CD14-positive monocyte (primary cell): ENCODE data around the gene DUSP1. TPM values are rescaled to one million over a fixed set of nuclear protein-coding genes. Genes with fewer than 3 reads are reported as not detected.
"Not testable (repeated sequence)": the region's sequence is repeated elsewhere in the genome, so short reads cannot be mapped to it uniquely, and the experiment has no call there.

Source experiments
- DNase-seq, 3 donors: peaks; one replicate each; pipeline ENCODE4 v3.0.0-alpha.2; 2011 to 2022
- H2AFZ ChIP-seq: 2 replicates; pipeline ENCODE4 v1.6.0; 2012; ENCODE audit warnings: mild to moderate bottlenecking, low read depth, low read length, inconsistent platforms; ENCODE audit not compliant: insufficient read depth, poor library complexity, severe bottlenecking
- H3K27ac ChIP-seq, 2 donors: 1 replicate in 1 of 2; 2 replicates in 1 of 2; pipeline ENCODE4 v1.5.1; 2012 to 2013; ENCODE audit warnings: low read length in 2 of 2, control low read depth in 1 of 2, inconsistent platforms in 1 of 2, low read depth in 1 of 2, mild to moderate bottlenecking in 1 of 2
- H3K27me3 ChIP-seq, 2 donors: one replicate each; pipeline versions ENCODE4 v1.6.0 to v1.6.1; 2011 to 2013; ENCODE audit warnings: low read length in 2 of 2; ENCODE audit not compliant: control insufficient read depth in 2 of 2, insufficient read depth in 2 of 2
- H3K36me3 ChIP-seq, 2 donors: replicated peaks in 1 of 2; 1 replicate in 1 of 2; 2 replicates in 1 of 2; pipeline versions ENCODE4 v1.5.1 to v1.6.1; 2012 to 2013; ENCODE audit warnings: low read length in 2 of 2, control low read depth in 1 of 2, inconsistent platforms in 1 of 2, mild to moderate bottlenecking in 1 of 2; ENCODE audit not compliant: insufficient read depth in 2 of 2, control insufficient read depth in 1 of 2
- H3K4me1 ChIP-seq, 2 donors: 1 replicate in 1 of 2; 2 replicates in 1 of 2; pipeline versions ENCODE4 v1.5.1 to v1.6.1; 2012 to 2013; ENCODE audit warnings: low read length in 2 of 2, control low read depth in 1 of 2, inconsistent platforms in 1 of 2, mild to moderate bottlenecking in 1 of 2, moderate library complexity in 1 of 2; ENCODE audit not compliant: insufficient read depth in 2 of 2, control insufficient read depth in 1 of 2
- H3K4me2 ChIP-seq: replicated peaks from 2 replicates; pipeline ENCODE3; 2012; ENCODE audit warnings: low read length, moderate library complexity, mild to moderate bottlenecking; ENCODE audit not compliant: poor library complexity, severe bottlenecking; ENCODE audit errors: extremely low read depth
- H3K4me3 ChIP-seq, 3 experiments: fragments of 200-600 bp in 1 of 3; sonication (generic) in 1 of 3; replicated peaks in 1 of 3; 1 replicate in 2 of 3; 2 replicates in 1 of 3; pipeline ENCODE4 v1.5.1; 2011 to 2013; ENCODE audit warnings: low read length in 3 of 3, mild to moderate bottlenecking in 3 of 3, control low read depth in 2 of 3, low read depth in 2 of 3, inconsistent platforms in 1 of 3, moderate library complexity in 1 of 3
- H3K79me2 ChIP-seq: 2 replicates; pipeline ENCODE4 v1.6.0; 2012; ENCODE audit warnings: mild to moderate bottlenecking, control low read depth, inconsistent platforms, low read length, moderate library complexity; ENCODE audit not compliant: insufficient read depth
- H3K9ac ChIP-seq: 2 replicates; pipeline ENCODE4 v1.6.0; 2017; ENCODE audit warnings: low read length, mild to moderate bottlenecking; ENCODE audit not compliant: insufficient read depth, poor library complexity, severe bottlenecking
- H3K9me3 ChIP-seq, 2 donors: replicated peaks in 1 of 2; 1 replicate in 1 of 2; 2 replicates in 1 of 2; pipeline versions ENCODE4 v1.5.1 to v1.6.1; 2012 to 2013; ENCODE audit warnings: low read length in 2 of 2, control low read depth in 1 of 2; ENCODE audit not compliant: control insufficient read depth in 1 of 2, insufficient read depth in 1 of 2
- H4K20me1 ChIP-seq: 2 replicates; pipeline ENCODE4 v1.6.0; 2012; ENCODE audit warnings: mild to moderate bottlenecking, low read length, control low read depth, moderate library complexity; ENCODE audit not compliant: insufficient read depth
- H3K27ac Mint-ChIP-seq, 7 donors: one replicate each; pipeline ENCODE4 v1.8.0; 2020; ENCODE audit warnings: mild to moderate bottlenecking in 7 of 7, mixed read lengths in 7 of 7, moderate library complexity in 6 of 7, inconsistent platforms in 2 of 7
- H3K27me3 Mint-ChIP-seq, 3 donors: one replicate each; pipeline ENCODE4 v1.8.0; 2021 to 2022; ENCODE audit warnings: low read depth in 3 of 3, mild to moderate bottlenecking in 3 of 3, mixed read lengths in 3 of 3, moderate library complexity in 3 of 3, inconsistent platforms in 1 of 3
- H3K36me3 Mint-ChIP-seq, 2 donors: one replicate each; pipeline ENCODE4 v1.8.0; 2020; ENCODE audit warnings: mixed read lengths in 2 of 2, inconsistent platforms in 1 of 2, mild to moderate bottlenecking in 1 of 2
- H3K4me1 Mint-ChIP-seq: one replicate; pipeline ENCODE4 v1.8.0; 2020; ENCODE audit warnings: mild to moderate bottlenecking, mixed read lengths
- H3K4me3 Mint-ChIP-seq, 2 donors: one replicate each; pipeline ENCODE4 v1.8.0; 2020; ENCODE audit warnings: mild to moderate bottlenecking in 2 of 2, mixed read lengths in 2 of 2, moderate library complexity in 1 of 2
- H3K9me3 Mint-ChIP-seq, 7 donors: one replicate each; pipeline ENCODE4 v1.8.0; 2020 to 2022; ENCODE audit warnings: mixed read lengths in 7 of 7, mild to moderate bottlenecking in 6 of 7, moderate library complexity in 6 of 7, inconsistent platforms in 2 of 7
- CTCF ChIP-seq: fragments of 200-600 bp; IDR thresholded peaks from one replicate; pipeline ENCODE4 v1.8.0; 2022; ENCODE audit warnings: antibody characterized with exemption, mild to moderate bottlenecking
- WGBS: methylation state at CpG from one replicate; pipeline ENCODE4 v1.1.5; 2013; ENCODE audit warnings: missing lambda C conversion rate; ENCODE audit not compliant: insufficient coverage; 5-methylcytosine and 5-hydroxymethylcytosine counted together
- intact Hi-C, 2 donors: fragments of 100-400 bp; cut with micrococcal nuclease; formaldehyde crosslinking; loops; one replicate each; pipeline versions ENCODE4 v1.15.0 to v1.15.1; 2023
- polyA plus RNA-seq, 3 donors: library from polyadenylated mRNA; depleted of rRNA in 1 of 3; unstranded in 2 of 3; stranded (reverse) in 1 of 3; fragments of 300-500 nt in 2 of 3; fragments of >200 nt in 1 of 3; fragmentation: Illumina TruSeq in 2 of 3; gene quantifications; 1 replicate in 2 of 3; 2 replicates in 1 of 3; pipeline ENCODE4 v1.2.3, GENCODE V29; 2012 to 2021

DUSP1 gene
- polyA plus RNA-seq, 3 donors: 1,963 to 4,884 (median 3,954) TPM

GRCh38 chr5:172783319-172783718 is 12.3 kb upstream of the DUSP1 start:
- H3K27me3 ChIP-seq, H3K4me3 ChIP-seq, intact Hi-C loops, H3K79me2 ChIP-seq, H3K36me3 ChIP-seq, H3K36me3 Mint-ChIP-seq, H3K9me3 ChIP-seq, H3K27me3 Mint-ChIP-seq, H2AFZ ChIP-seq, H3K4me3 Mint-ChIP-seq, H3K27ac ChIP-seq, H3K4me2 ChIP-seq, H4K20me1 ChIP-seq, DNase-seq, H3K9me3 Mint-ChIP-seq, H3K9ac ChIP-seq: not testable (repeated sequence)
- H3K4me1 Mint-ChIP-seq: peaks cover 21% of the 10 kb centered on the region
- peak overlapping the region in 1 of 7 donors; percentile 86 for H3K27ac Mint-ChIP-seq
- 100% methylated on average over 3 of the region's 5 CpGs for WGBS
- peaks cover 18 to 24% of the 10 kb centered on the region in 2 donors for H3K4me1 ChIP-seq

GRCh38 chr5:172782169-172783039 is 11.4 kb upstream of the DUSP1 start:
- H3K27ac Mint-ChIP-seq: peak overlapping the region; percentile 68 to 86 (median 76)
- no peak for TF ChIP-seq CTCF

More at GRCh38 chr5:172782169-172783039, 11.4 kb upstream of the DUSP1 start:
- Mint-ChIP-seq H3K36me3 (peaks cover 0 to 3% of the 10 kb centered on the region in 2 donors), H3K9me3 (peaks cover 0 to 4% (median 1%) of the 10 kb centered on the region in 7 donors), H3K4me3 (no peak overlapping the region), H3K27me3 (no peaks in the 10 kb centered on the region), H3K4me1 (peaks cover 30% of the 10 kb centered on the region)
- no peaks in the 10 kb centered on the region for H3K79me2 ChIP-seq
- H3K4me1 ChIP-seq: peaks cover 26 to 29% of the 10 kb centered on the region in 2 donors
- WGBS: 100% methylated on average over 4 of the region's 7 CpGs
- H2AFZ ChIP-seq: no peak overlapping the region
- H3K27ac ChIP-seq: peak overlapping the region in 1 of 2 donors; percentile 75
- no peaks in the 10 kb centered on the region for H3K27me3 ChIP-seq
- no peaks in the 10 kb centered on the region for H3K36me3 ChIP-seq
- no peak overlapping the region for H3K9ac ChIP-seq
- no peaks in the 10 kb centered on the region for H3K9me3 ChIP-seq
- H3K4me3 ChIP-seq: no peak overlapping the region
- peak; percentile 54 to 76 (median 72) for DNase-seq
- no peak overlapping the region for H3K4me2 ChIP-seq
- intact Hi-C loops: no loop called here
- H4K20me1 ChIP-seq: no peaks in the 10 kb centered on the region
